H1 (cell line): Measurements from ENCODE around the gene MTFR1L. TPM values are rescaled to one million over a fixed set of nuclear protein-coding genes. Genes with fewer than 3 reads are reported as not detected.

ENCODE experiments used
- CTCF ChIA-PET: fragments of 300-600 bp; sonication (Branson Sonifier 250); formaldehyde crosslinking; loops from one replicate; lab custom pipeline; 2021; ENCODE audit not compliant: partially characterized antibody; lab: Charles Lee
- POLR2A ChIA-PET: fragments of 300-600 bp; sonication (Branson Sonifier 250); formaldehyde crosslinking; loops from one replicate; lab custom pipeline; 2021; ENCODE audit warnings: inconsistent platforms; ENCODE audit not compliant: partially characterized antibody; lab: Charles Lee
- DNase-seq, 2 experiments: peaks; one replicate each; pipeline versions ENCODE4 v3.0.0 to v3.0.0-alpha.2; 2010 to 2022; ENCODE audit warnings: low spot score in 2 of 2, low read depth in 1 of 2, mixed read lengths in 1 of 2
- FAIRE-seq: peaks from 2 replicates; lab custom pipeline; 2011; peaks lifted over from hg19 to GRCh38; lab: Jason Lieb, UNC
- H2AFZ ChIP-seq: 2 replicates; pipeline ENCODE4 v1.8.1; 2012; ENCODE audit warnings: low read length, inconsistent platforms
- H2AK5ac ChIP-seq: 2 replicates; pipeline ENCODE4 v1.6.1; 2013; ENCODE audit warnings: low read depth, low read length
- H2BK120ac ChIP-seq: replicated peaks from 2 replicates; pipeline ENCODE3; 2013; ENCODE audit warnings: low read depth, low read length, inconsistent platforms
- H2BK12ac ChIP-seq: 2 replicates; pipeline ENCODE4 v1.6.1; 2013; ENCODE audit warnings: low read depth, low read length
- H2BK15ac ChIP-seq: 2 replicates; pipeline ENCODE4 v1.6.1; 2013; ENCODE audit warnings: low read length
- H2BK20ac ChIP-seq: 2 replicates; pipeline ENCODE4 v1.6.1; 2013; ENCODE audit warnings: low read length
- H2BK5ac ChIP-seq: 2 replicates; pipeline ENCODE4 v1.6.1; 2013; ENCODE audit warnings: low read depth, low read length
- H3K14ac ChIP-seq: 2 replicates; pipeline ENCODE4 v1.6.1; 2013; ENCODE audit warnings: inconsistent platforms; ENCODE audit not compliant: insufficient read length
- H3K18ac ChIP-seq: 2 replicates; pipeline ENCODE4 v1.6.1; 2013; ENCODE audit warnings: low read length; ENCODE audit errors: extremely low read depth
- H3K23ac ChIP-seq: 2 replicates; pipeline ENCODE4 v1.6.1; 2013; ENCODE audit warnings: inconsistent platforms; ENCODE audit not compliant: insufficient read length
- H3K23me2 ChIP-seq: 2 replicates; pipeline ENCODE4 v1.6.1; 2013; ENCODE audit warnings: low read depth, low read length
- H3K27ac ChIP-seq: 2 replicates; pipeline ENCODE4 v1.6.1; 2011; ENCODE audit warnings: low read depth, low read length, inconsistent platforms
- H3K27me3 ChIP-seq, 4 experiments: replicated peaks in 1 of 4; 1 replicate in 1 of 4; 2 replicates in 3 of 4; pipeline versions ENCODE4 v1.6.1 to v1.8.1; 2011 to 2013; ENCODE audit warnings: low read length in 3 of 4, mild to moderate bottlenecking in 3 of 4, inconsistent platforms in 2 of 4, mixed read lengths in 2 of 4, moderate library complexity in 1 of 4; ENCODE audit not compliant: control insufficient read depth in 3 of 4, insufficient read depth in 3 of 4; ENCODE audit errors: extremely low read depth in 1 of 4
- H3K36me3 ChIP-seq, 4 experiments: 2 replicates each; pipeline versions ENCODE4 v1.6.1 to v1.8.1; 2011 to 2013; ENCODE audit warnings: mild to moderate bottlenecking in 4 of 4, low read length in 3 of 4, moderate library complexity in 2 of 4, control low read depth in 1 of 4, inconsistent platforms in 1 of 4; ENCODE audit not compliant: insufficient read depth in 4 of 4, control insufficient read depth in 2 of 4
- H3K4ac ChIP-seq: replicated peaks from 2 replicates; pipeline ENCODE3; 2013; ENCODE audit warnings: low read length, low read depth, mixed read lengths, inconsistent platforms; ENCODE audit not compliant: insufficient read length
- H3K4me1 ChIP-seq, 4 experiments: replicated peaks in 1 of 4; 1 replicate in 1 of 4; 2 replicates in 3 of 4; pipeline versions ENCODE4 v1.6.1 to v1.8.1; 2011 to 2013; ENCODE audit warnings: low read length in 3 of 4, inconsistent platforms in 2 of 4, mixed read lengths in 1 of 4; ENCODE audit not compliant: insufficient read depth in 4 of 4, control insufficient read depth in 3 of 4
- H3K4me2 ChIP-seq, 2 experiments: 2 replicates each; pipeline versions ENCODE4 v1.6.1 to v1.8.1; 2011 to 2013; ENCODE audit warnings: low read depth in 2 of 2, low read length in 2 of 2, control low read depth in 1 of 2, inconsistent platforms in 1 of 2, mild to moderate bottlenecking in 1 of 2; ENCODE audit not compliant: insufficient read depth in 1 of 2
- H3K4me3 ChIP-seq, 4 experiments: fragments of 200-600, 300-600 bp in 1 of 4; sonication (generic), shearing (Covaris generic), sonication (Bioruptor Twin) in 1 of 4; 2 replicates each; pipeline versions ENCODE4 v1.5.1 to v1.8.1; 2011 to 2016; ENCODE audit warnings: low read length in 4 of 4, low read depth in 3 of 4, control low read depth in 2 of 4, inconsistent platforms in 2 of 4, mild to moderate bottlenecking in 2 of 4, mixed read lengths in 1 of 4, moderate library complexity in 1 of 4; ENCODE audit not compliant: insufficient read depth in 2 of 4; ENCODE audit errors: extremely low read depth in 1 of 4
- H3K56ac ChIP-seq: replicated peaks from 2 replicates; pipeline ENCODE3; 2013; ENCODE audit warnings: low read depth, mild to moderate bottlenecking, mixed read lengths, low read length, inconsistent platforms; ENCODE audit not compliant: insufficient read length
- H3K79me1 ChIP-seq: 2 replicates; pipeline ENCODE4 v1.6.1; 2013; ENCODE audit warnings: low read depth, low read length, control low read depth
- H3K79me2 ChIP-seq, 2 experiments: 2 replicates each; pipeline versions ENCODE4 v1.6.1 to v1.8.1; 2012 to 2013; ENCODE audit warnings: low read length in 2 of 2, mild to moderate bottlenecking in 2 of 2, inconsistent platforms in 1 of 2; ENCODE audit not compliant: insufficient read depth in 2 of 2, control insufficient read depth in 1 of 2
- H3K9ac ChIP-seq, 4 experiments: replicated peaks in 1 of 4; 1 replicate in 1 of 4; 2 replicates in 3 of 4; pipeline versions ENCODE4 v1.6.1 to v1.8.1; 2011 to 2013; ENCODE audit warnings: low read depth in 3 of 4, low read length in 3 of 4, control low read depth in 2 of 4, mild to moderate bottlenecking in 2 of 4, moderate library complexity in 2 of 4, inconsistent platforms in 1 of 4; ENCODE audit errors: extremely low read depth in 1 of 4
- H3K9me3 ChIP-seq, 2 experiments: 2 replicates each; pipeline versions ENCODE4 v1.6.1 to v1.8.1; 2012 to 2013; ENCODE audit warnings: mild to moderate bottlenecking in 2 of 2, moderate library complexity in 2 of 2, control low read depth in 1 of 2, inconsistent platforms in 1 of 2, low read depth in 1 of 2, low read length in 1 of 2, mixed read lengths in 1 of 2; ENCODE audit not compliant: insufficient read depth in 2 of 2
- H4K20me1 ChIP-seq, 2 experiments: replicated peaks in 1 of 2; 2 replicates each; pipeline versions ENCODE3 to v1.8.1; 2011 to 2013; ENCODE audit warnings: inconsistent platforms in 2 of 2, low read length in 2 of 2, mild to moderate bottlenecking in 1 of 2; ENCODE audit not compliant: insufficient read depth in 2 of 2, control insufficient read depth in 1 of 2
- H4K5ac ChIP-seq: 2 replicates; pipeline ENCODE4 v1.6.1; 2013; ENCODE audit warnings: low read length, low read depth, mixed read lengths, inconsistent platforms; ENCODE audit not compliant: insufficient read length
- H4K8ac ChIP-seq: 2 replicates; pipeline ENCODE4 v1.8.0; 2013; ENCODE audit warnings: mild to moderate bottlenecking, moderate library complexity, low read length, inconsistent platforms; ENCODE audit not compliant: insufficient read depth; ENCODE audit errors: extremely low read depth
- H4K91ac ChIP-seq: replicated peaks from 2 replicates; pipeline ENCODE3; 2013; ENCODE audit warnings: low read length, mixed read lengths, inconsistent platforms; ENCODE audit not compliant: insufficient read length
- CBX8 ChIP-seq: fragments of 300-800, 300-1000 bp; sonication (generic); IDR thresholded peaks from 2 replicates; pipeline ENCODE4 v1.7.1; 2016; ENCODE audit warnings: low read depth, low read length, borderline replicate concordance
- EGR1 ChIP-seq: IDR thresholded peaks from 2 replicates; pipeline ENCODE4 v1.6.1; 2011; ENCODE audit warnings: low read depth, low read length, borderline replicate concordance
- EZH2 ChIP-seq: fragments of 200-600 bp; sonication (generic); IDR thresholded peaks from 2 replicates; pipeline ENCODE4 v1.7.1; 2012; ENCODE audit warnings: low read depth, mild to moderate bottlenecking, moderate library complexity, low read length, inconsistent platforms; ENCODE audit not compliant: severe bottlenecking
- HDAC6 ChIP-seq: IDR thresholded peaks from one replicate; pipeline ENCODE4 v1.7.1; 2012; ENCODE audit warnings: low read depth, mild to moderate bottlenecking, inconsistent platforms, low read length, moderate library complexity
- RBBP5 ChIP-seq: IDR thresholded peaks from 2 replicates; pipeline ENCODE4 v1.7.1; 2012; ENCODE audit warnings: low read depth, mild to moderate bottlenecking, inconsistent platforms, low read length, moderate library complexity, borderline replicate concordance
- SIN3A ChIP-seq, 2 experiments: IDR thresholded peaks in 1 of 2; conservative IDR thresholded peaks in 1 of 2; 2 replicates each; pipeline ENCODE4 v1.6.1; 2011 to 2012; ENCODE audit warnings: low read length in 2 of 2, improper control_type of control experiment in 1 of 2, low read depth in 1 of 2, mild to moderate bottlenecking in 1 of 2
- TCF12 ChIP-seq: IDR thresholded peaks from 2 replicates; pipeline ENCODE4 v1.6.1; 2011; ENCODE audit warnings: low read depth, mild to moderate bottlenecking, low read length
- WGBS, 2 experiments: shearing (Covaris generic) in 1 of 2; methylation state at CpG; one replicate each; pipeline versions ENCODE4 v1.1.6 to v1.1.7; 2013 to 2015; ENCODE audit warnings: low lambda C conversion rate in 2 of 2, mixed read lengths in 2 of 2, inconsistent platforms in 1 of 2, low coverage in 1 of 2, missing lambda C conversion rate in 1 of 2; ENCODE audit not compliant: insufficient replicate concordance in 2 of 2, insufficient coverage in 1 of 2, insufficient read length in 1 of 2; ENCODE audit errors: extremely low coverage in 1 of 2, missing lambda C conversion rate in 1 of 2; 5-methylcytosine and 5-hydroxymethylcytosine counted together
- polyA plus RNA-seq, 7 experiments: library from polyadenylated mRNA; depleted of rRNA in 3 of 7; stranded (reverse) in 5 of 7; unstranded in 2 of 7; fragments of >200 nt in 5 of 7; fragments of 200-250 nt in 2 of 7; gene quantifications; 1 replicate in 5 of 7; 2 replicates in 1 of 7; 4 replicates in 1 of 7; pipeline versions ENCODE4 v1.2.1 to v1.2.3, GENCODE V29; 2011 to 2013; ENCODE audit warnings: missing spikeins in 2 of 7, mixed read lengths in 2 of 7
- total RNA-seq: library from RNA; stranded (reverse); fragmentation: NEBNext Ultra II Directional; extraction: Animal tissue kit (Norgen Biotek cat#: 25700); gene quantifications from 2 replicates; pipeline ENCODE4 v1.2.1, GENCODE V29; 2021
- TF ChIP-seq, protein P1 (sequence below): IDR thresholded peaks from 2 replicates; pipeline ENCODE4 v1.6.1; 2012; ENCODE audit warnings: inconsistent platforms

Gene MTFR1L
- total and polyA plus RNA-seq, 2 of the 8 experiments (the other 6 are each of a cell fraction or from before 2014, with no cell fraction given): 20.8 to 23.1 TPM

- no peak for DNase-seq
- Histone ChIP-seq H2BK12ac (no peak overlapping the region), H3K23ac (no peak overlapping the region), H4K91ac (no peak overlapping the region), H3K56ac (no peak overlapping the region), H4K8ac (no peak overlapping the region), H2BK120ac (no peak overlapping the region), H4K5ac (no peak overlapping the region), H3K4ac (no peak overlapping the region), H3K9ac (no peak overlapping the region), H2AK5ac (no peak overlapping the region), H3K18ac (no peak overlapping the region), H3K36me3 (no peaks in the 10 kb centered on the region; a peak in 1 of 8 replicates), H3K27me3 (no peaks in the 10 kb centered on the region; a peak in 1 of 7 replicates), H3K14ac (no peak overlapping the region), H2BK5ac (no peak overlapping the region), H3K4me1 (peaks cover 0 to 3% (median 0%) of the 10 kb centered on the region in 4 experiments; a peak in 2 of 7 replicates), H3K23me2 (no peaks in the 10 kb centered on the region), H3K4me3 (no peak overlapping the region), H3K79me1 (no peaks in the 10 kb centered on the region), H3K9me3 (no peaks in the 10 kb centered on the region), H3K27ac (no peak overlapping the region), H3K79me2 (no peaks in the 10 kb centered on the region), H2BK20ac (no peak overlapping the region), H4K20me1 (no peaks in the 10 kb centered on the region), H2AFZ (no peak overlapping the region), H3K4me2 (no peak overlapping the region), H2BK15ac (no peak overlapping the region)
- FAIRE-seq: no peak
- ChIA-PET CTCF (interaction anchor here (0.6 to 4.2 kb wide), 15 partner anchors 9 to 1210 kb away, joined by 3 to 28 read pairs (median 3); no protein-coding TSS in a partner anchor), POLR2A (interaction anchor here (1.5 to 1.6 kb wide), 2 partner anchors 12 to 23 kb away, joined by 3 to 5 read pairs; partner anchors contain the start of gene SELENON)
- WGBS, 2 experiments: 80% methylated on average over 11 of the region's 11 CpGs; no CpG with 5 or more reads in 1 of the 2 experiments
- TF ChIP-seq, protein P1, sequence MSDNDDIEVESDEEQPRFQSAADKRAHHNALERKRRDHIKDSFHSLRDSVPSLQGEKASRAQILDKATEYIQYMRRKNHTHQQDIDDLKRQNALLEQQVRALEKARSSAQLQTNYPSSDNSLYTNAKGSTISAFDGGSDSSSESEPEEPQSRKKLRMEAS: no peak
- TF ChIP-seq EZH2 (no peak), EGR1 (no peak), RBBP5 (no peak), TCF12 (no peak), HDAC6 (no peak), SIN3A (conservative IDR thresholded peaks at IDR 0.05 in 1 of 2, IDR thresholded peaks at IDR 0.05 in 1 of 2; ENCODE audit: low read depth in 1 of 2, low read length in 2 of 2) (no peak), CBX8 (no peak)
Observed at GRCh38 chr1:25786887-25787759, 32.6 kb upstream of the MTFR1L start.
